Endodermal cell (in vitro differentiated cells): ENCODE results near the gene PTPRN2. TPM values are rescaled to one million over a fixed set of nuclear protein-coding genes. Genes with fewer than 3 reads are reported as not detected.

Experiments
- DNase-seq: peaks from one replicate; pipeline ENCODE4 v3.0.0-alpha.2; 2017
- H3K27ac ChIP-seq: 2 replicates; pipeline ENCODE4 v1.5.1; 2013; ENCODE audit warnings: mild to moderate bottlenecking, low read depth, low read length, moderate library complexity
- H3K27me3 ChIP-seq: 2 replicates; pipeline ENCODE4 v1.6.1; 2013; ENCODE audit warnings: mild to moderate bottlenecking, low read length, moderate library complexity; ENCODE audit not compliant: insufficient read depth, control insufficient read depth, poor library complexity, severe bottlenecking
- H3K36me3 ChIP-seq: 2 replicates; pipeline ENCODE4 v1.7.0; 2013; ENCODE audit warnings: mild to moderate bottlenecking, low read length, moderate library complexity; ENCODE audit not compliant: control insufficient read depth, insufficient read depth
- H3K4me1 ChIP-seq: one replicate; pipeline ENCODE4 v1.7.0; 2013; ENCODE audit warnings: low read length; ENCODE audit not compliant: control insufficient read depth, insufficient read depth
- H3K4me3 ChIP-seq: 2 replicates; pipeline ENCODE4 v1.5.1; 2013; ENCODE audit warnings: mild to moderate bottlenecking, low read length, moderate library complexity
- H3K9ac ChIP-seq: 2 replicates; pipeline ENCODE4 v1.6.1; 2013; ENCODE audit warnings: mild to moderate bottlenecking, low read length, moderate library complexity; ENCODE audit not compliant: poor library complexity, severe bottlenecking; ENCODE audit errors: extremely low read depth
- H3K9me3 ChIP-seq: 2 replicates; pipeline ENCODE4 v1.6.1; 2013; ENCODE audit warnings: mild to moderate bottlenecking, low read length, moderate library complexity; ENCODE audit not compliant: control insufficient read depth
- H3K27ac Mint-ChIP-seq: 2 replicates; pipeline ENCODE4 v1.8.0; 2020; ENCODE audit warnings: mixed read lengths
- H3K27me3 Mint-ChIP-seq: 2 replicates; pipeline ENCODE4 v1.8.0; 2021; ENCODE audit warnings: mild to moderate bottlenecking, mixed read lengths; ENCODE audit not compliant: insufficient read depth
- H3K36me3 Mint-ChIP-seq: 2 replicates; pipeline ENCODE4 v1.8.0; 2020; ENCODE audit warnings: low read depth, mixed read lengths
- H3K4me1 Mint-ChIP-seq: 2 replicates; pipeline ENCODE4 v1.8.0; 2020; ENCODE audit warnings: mixed read lengths
- H3K4me3 Mint-ChIP-seq: 2 replicates; pipeline ENCODE4 v1.8.0; 2020; ENCODE audit warnings: mild to moderate bottlenecking, moderate library complexity, mixed read lengths
- H3K9me3 Mint-ChIP-seq: 2 replicates; pipeline ENCODE4 v1.8.0; 2020; ENCODE audit warnings: mild to moderate bottlenecking, mixed read lengths
- WGBS, 2 experiments: methylation state at CpG; one replicate each; pipeline versions ENCODE4 v1.1.5 to v1.1.7; 2013; ENCODE audit warnings: missing lambda C conversion rate in 2 of 2, mixed read lengths in 1 of 2; ENCODE audit not compliant: insufficient coverage in 1 of 2, insufficient read length in 1 of 2; 5-methylcytosine and 5-hydroxymethylcytosine counted together
- total RNA-seq, 2 donors: library from RNA; stranded (reverse); fragmentation: NEBNext Ultra II Directional in 1 of 2; extraction: Animal tissue kit (Norgen Biotek cat#: 25700) in 1 of 2; gene quantifications; 2 replicates in 1 of 2; 3 replicates in 1 of 2; pipeline ENCODE4 v1.2.1, GENCODE V29; 2021
- TF ChIP-seq, protein P1 (sequence below): fragments of 200-600 bp; sonication (generic); conservative IDR thresholded peaks from 2 replicates; pipeline ENCODE4 v1.5.0; 2021; ENCODE audit warnings: antibody characterized with exemption, mild to moderate bottlenecking

Gene PTPRN2
- total RNA-seq, 2 donors from 2014 or later: 0.69 to 1.2 TPM

DNA sequence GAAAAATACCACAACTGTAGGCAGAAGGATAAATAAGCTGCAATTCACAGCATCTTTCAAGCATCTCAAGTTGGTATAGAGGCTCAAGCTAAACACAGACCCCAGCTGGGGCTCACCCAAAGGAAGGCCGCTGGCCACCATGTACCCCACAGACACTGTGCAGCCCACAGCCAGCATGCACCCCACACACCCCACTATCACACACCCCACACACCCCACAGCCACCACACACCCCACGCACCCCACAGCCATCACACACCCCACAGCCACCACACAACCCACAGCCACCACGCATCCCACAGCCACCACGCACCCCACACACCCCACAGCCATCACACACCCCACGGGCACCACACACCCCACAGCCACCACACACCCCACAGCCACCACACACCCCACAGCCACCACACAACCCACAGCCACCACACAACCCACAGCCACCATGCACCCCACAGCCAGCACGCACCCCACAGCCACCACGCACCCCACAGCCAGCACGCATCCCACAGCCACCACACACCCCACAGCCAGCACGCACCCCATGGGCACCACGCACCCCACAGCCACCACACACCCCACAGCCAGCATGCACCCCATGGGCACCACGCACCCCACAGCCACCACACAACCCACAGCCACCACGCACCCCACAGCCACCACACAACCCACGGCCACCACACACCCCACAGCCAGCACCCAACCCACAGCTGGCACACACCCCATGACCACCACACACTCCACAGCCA lies 1036.1 kb downstream of the PTPRN2 start:
- H3K4me1 Mint-ChIP-seq: no peaks in the 10 kb centered on the region
- H3K36me3 Mint-ChIP-seq: no peaks in the 10 kb centered on the region
- 75% methylated on average over 13 of the region's 13 CpGs; no CpG with 5 or more reads in 1 of the 2 experiments for WGBS, 2 experiments
- Histone ChIP-seq H3K27ac (no peak overlapping the region), H3K9me3 (peaks cover 73% of the 10 kb centered on the region), H3K4me1 (no peaks in the 10 kb centered on the region), H3K27me3 (no peaks in the 10 kb centered on the region), H3K36me3 (no peaks in the 10 kb centered on the region), H3K9ac (no peak overlapping the region), H3K4me3 (no peak overlapping the region)
- H3K9me3 Mint-ChIP-seq: no peaks in the 10 kb centered on the region
- no peak overlapping the region for H3K4me3 Mint-ChIP-seq
- H3K27me3 Mint-ChIP-seq: no peaks in the 10 kb centered on the region
- TF ChIP-seq, protein P1, sequence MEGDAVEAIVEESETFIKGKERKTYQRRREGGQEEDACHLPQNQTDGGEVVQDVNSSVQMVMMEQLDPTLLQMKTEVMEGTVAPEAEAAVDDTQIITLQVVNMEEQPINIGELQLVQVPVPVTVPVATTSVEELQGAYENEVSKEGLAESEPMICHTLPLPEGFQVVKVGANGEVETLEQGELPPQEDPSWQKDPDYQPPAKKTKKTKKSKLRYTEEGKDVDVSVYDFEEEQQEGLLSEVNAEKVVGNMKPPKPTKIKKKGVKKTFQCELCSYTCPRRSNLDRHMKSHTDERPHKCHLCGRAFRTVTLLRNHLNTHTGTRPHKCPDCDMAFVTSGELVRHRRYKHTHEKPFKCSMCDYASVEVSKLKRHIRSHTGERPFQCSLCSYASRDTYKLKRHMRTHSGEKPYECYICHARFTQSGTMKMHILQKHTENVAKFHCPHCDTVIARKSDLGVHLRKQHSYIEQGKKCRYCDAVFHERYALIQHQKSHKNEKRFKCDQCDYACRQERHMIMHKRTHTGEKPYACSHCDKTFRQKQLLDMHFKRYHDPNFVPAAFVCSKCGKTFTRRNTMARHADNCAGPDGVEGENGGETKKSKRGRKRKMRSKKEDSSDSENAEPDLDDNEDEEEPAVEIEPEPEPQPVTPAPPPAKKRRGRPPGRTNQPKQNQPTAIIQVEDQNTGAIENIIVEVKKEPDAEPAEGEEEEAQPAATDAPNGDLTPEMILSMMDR: no peak
- H3K27ac Mint-ChIP-seq: no peak overlapping the region
- peak; percentile 34 for DNase-seq

DNA sequence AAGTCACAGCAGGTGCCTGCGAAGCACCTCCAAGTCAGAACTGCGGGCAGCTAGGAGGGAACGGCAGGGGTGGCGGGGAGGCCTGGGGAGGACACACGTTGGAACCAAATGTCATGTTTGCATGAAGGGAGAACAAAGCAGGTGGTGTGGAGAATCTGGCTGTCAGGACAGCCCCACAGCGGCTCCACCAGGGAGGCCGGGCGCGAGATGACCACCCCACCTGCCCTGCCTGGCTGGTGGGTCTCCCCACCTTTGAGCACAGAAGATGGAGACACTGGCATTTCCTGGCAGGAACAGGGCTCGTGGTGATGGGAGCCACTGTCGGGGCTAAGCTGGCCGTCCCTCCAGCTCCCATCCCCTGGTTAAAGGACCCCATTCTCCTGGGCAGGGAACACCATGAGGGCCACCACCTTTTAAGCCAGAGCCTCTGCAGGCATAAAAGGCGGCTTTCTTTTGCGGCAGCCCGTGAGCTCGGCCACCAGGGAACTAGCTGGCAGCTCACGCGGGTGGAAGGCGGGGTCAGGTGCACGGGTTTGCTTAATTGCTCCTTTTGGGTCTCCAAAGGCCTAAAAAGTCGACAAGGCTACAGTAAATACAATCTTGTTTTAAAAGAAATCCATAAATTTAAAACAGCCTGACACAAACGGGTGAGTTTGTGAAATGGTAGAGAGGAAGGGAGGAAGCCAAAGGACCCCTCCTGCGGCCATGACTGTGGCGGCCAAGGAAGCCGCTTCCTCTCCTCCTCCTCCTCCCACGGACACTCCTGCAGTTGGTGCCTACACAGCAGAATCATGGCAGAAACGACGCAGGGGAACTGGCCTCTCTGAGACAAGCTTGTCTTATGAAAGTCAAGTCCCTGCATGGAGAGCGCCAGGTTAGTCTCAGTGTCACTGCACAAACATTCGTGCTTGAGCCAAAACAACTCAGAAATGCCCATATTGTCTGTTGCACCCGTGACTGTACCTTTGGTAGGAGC lies 1037.0 kb downstream of the PTPRN2 start:
- Mint-ChIP-seq H3K27me3 (no peaks in the 10 kb centered on the region), H3K9me3 (no peaks in the 10 kb centered on the region), H3K4me3 (no peak overlapping the region), H3K27ac (no peak overlapping the region), H3K36me3 (no peaks in the 10 kb centered on the region), H3K4me1 (no peaks in the 10 kb centered on the region)
- Histone ChIP-seq H3K27me3 (no peaks in the 10 kb centered on the region), H3K9me3 (peaks cover 68% of the 10 kb centered on the region), H3K36me3 (no peaks in the 10 kb centered on the region), H3K4me1 (no peaks in the 10 kb centered on the region), H3K9ac (no peak overlapping the region), H3K4me3 (no peak overlapping the region), H3K27ac (no peak overlapping the region)
- WGBS, 2 experiments: 78 to 85% methylated on average over 17 to 30 of the region's 31 CpGs
- peak; percentile 36 for DNase-seq
- TF ChIP-seq, protein P1: no peak

DNA sequence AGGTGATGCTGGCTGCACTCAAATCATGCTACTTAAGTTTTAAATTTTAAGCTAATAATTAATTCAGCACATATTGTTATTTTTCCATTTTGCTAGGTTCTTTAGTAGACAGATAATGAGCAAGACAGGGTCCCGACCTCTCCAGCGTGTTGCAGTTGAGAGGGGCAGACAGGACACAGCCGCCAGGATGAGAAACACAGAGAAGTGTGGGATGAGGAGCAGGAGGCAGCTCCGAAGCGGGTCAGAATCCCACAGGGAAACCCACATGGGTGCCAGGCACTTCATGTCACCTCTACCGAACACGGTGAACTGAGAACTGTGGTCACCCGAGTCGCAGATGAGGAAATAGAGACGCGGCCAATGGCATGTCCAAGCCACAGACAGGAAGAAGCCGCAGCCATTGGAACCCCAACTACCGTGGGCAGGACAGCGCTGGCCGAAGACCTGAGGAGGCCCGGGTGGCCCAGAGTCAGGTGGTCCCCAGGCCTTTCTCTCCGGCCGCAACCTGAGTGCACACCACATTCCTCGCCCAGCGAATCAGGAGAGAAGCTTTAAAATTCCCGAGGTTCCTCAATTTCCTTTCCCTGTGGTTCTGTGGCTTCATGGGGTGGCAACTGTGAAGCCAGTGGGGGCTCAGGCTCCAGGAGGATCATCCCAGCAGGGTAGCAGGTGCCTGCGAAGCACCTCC lies 1037.9 kb downstream of the PTPRN2 start:
- DNase-seq: peak; percentile 32
- peaks cover 70% of the 10 kb centered on the region for H3K9me3 ChIP-seq
- no peak overlapping the region for H3K9ac ChIP-seq
- Mint-ChIP-seq H3K4me3 (no peak overlapping the region), H3K4me1 (no peaks in the 10 kb centered on the region), H3K27me3 (no peaks in the 10 kb centered on the region), H3K9me3 (no peaks in the 10 kb centered on the region), H3K27ac (no peak overlapping the region), H3K36me3 (no peaks in the 10 kb centered on the region)
- TF ChIP-seq, protein P1: no peak
- no peaks in the 10 kb centered on the region for H3K27me3 ChIP-seq
- H3K27ac ChIP-seq: no peak overlapping the region
- WGBS, 2 experiments: 85 to 87% methylated on average over 17 to 22 of the region's 22 CpGs
- H3K4me3 ChIP-seq: no peak overlapping the region
- no peaks in the 10 kb centered on the region for H3K36me3 ChIP-seq
- no peaks in the 10 kb centered on the region for H3K4me1 ChIP-seq
